Left lung (tissue), 10 donors: Measurements from ENCODE around the gene CD72. TPM values are rescaled to one million over a fixed set of nuclear protein-coding genes. Genes with fewer than 3 reads are reported as not detected.
A peak's percentile ranks its signal among the peaks of the same experiment; 100 is the strongest.
"Not testable (repeated sequence)": the region's sequence is repeated elsewhere in the genome, so short reads cannot be mapped to it uniquely, and the experiment has no call there.

ENCODE experiments used
- ATAC-seq: fragments of 200-7000 bp; cut with Tn5 transposase; one replicate; pipeline ENCODE4 v1.9.1; 2020; ENCODE audit warnings: moderate library complexity
- DNase-seq, 4 donors: peaks; one replicate each; pipeline ENCODE4 v3.0.0-alpha.2; 2013 to 2020
- H3K27ac ChIP-seq, 2 donors: fragments of 200-600 bp; sonication (generic) in 1 of 2; one replicate each; pipeline versions ENCODE4 v1.5.0 to v1.8.0; 2020 to 2021
- H3K27me3 ChIP-seq, 2 donors: fragments of 200-600 bp; sonication (generic) in 1 of 2; one replicate each; pipeline versions ENCODE4 v1.5.0 to v1.8.0; 2020 to 2021
- H3K36me3 ChIP-seq, 2 donors: fragments of 200-600 bp; sonication (generic) in 1 of 2; one replicate each; pipeline versions ENCODE4 v1.5.0 to v1.8.0; 2020 to 2021
- H3K4me1 ChIP-seq, 2 donors: fragments of 200-600 bp; one replicate each; pipeline ENCODE4 v1.8.0; 2021
- H3K4me3 ChIP-seq, 2 donors: fragments of 200-600 bp; sonication (generic) in 1 of 2; one replicate each; pipeline versions ENCODE4 v1.5.0 to v1.8.0; 2020 to 2021; ENCODE audit warnings: mild to moderate bottlenecking in 1 of 2
- H3K9me3 ChIP-seq, 2 donors: fragments of 200-600 bp; sonication (generic) in 1 of 2; one replicate each; pipeline versions ENCODE4 v1.5.0 to v1.8.0; 2020 to 2021
- CTCF ChIP-seq, 2 donors: fragments of 200-600 bp; sonication (generic) in 1 of 2; IDR thresholded peaks; one replicate each; pipeline versions ENCODE4 v1.5.0 to v1.8.0; 2021; ENCODE audit warnings: antibody characterized with exemption in 2 of 2
- intact Hi-C, 2 donors: fragments of 100-400 bp; cut with DNase I; formaldehyde crosslinking; loops; one replicate each; pipeline versions ENCODE4 v1.11.2 to v1.14.2; 2022
- polyA plus RNA-seq, 6 donors: library from polyadenylated mRNA; unstranded; fragments of 120-200 nt; gene quantifications; one replicate each; pipeline ENCODE4 v1.2.1, GENCODE V29; 2013; ENCODE audit not compliant: insufficient read length in 6 of 6
- total RNA-seq, 2 donors: library from RNA; stranded (reverse); fragmentation: NEBNext Ultra II Directional; extraction: Animal tissue kit (Norgen Biotek cat#: 25700); gene quantifications; one replicate each; pipeline ENCODE4 v1.2.1, GENCODE V29; 2021
- donor health status: DM: no; HTN: yes; CAD: no.
- donor health status: DM: no; HTN: no; CAD: no.

The CD72 gene
- total and polyA plus RNA-seq, 8 donors: 3.2 to 4.3 (median 3.7) TPM

- Histone ChIP-seq H3K4me1 (peaks cover 6 to 34% of the 10 kb centered on the region in 2 donors), H3K4me3 (no peak overlapping the region), H3K9me3 (no peaks in the 10 kb centered on the region), H3K27me3 (peaks cover 0 to 8% of the 10 kb centered on the region in 2 donors), H3K36me3 (no peaks in the 10 kb centered on the region), H3K27ac (no peak overlapping the region)
- no peak for TF ChIP-seq CTCF (IDR thresholded peaks at IDR 0.05)
- ATAC-seq (no peak), DNase-seq (no peak)
- intact Hi-C loops: no loop called here
These were observed 2.1 kb downstream of the CD72 start for GRCh38 chr9:35615981-35616680.

GRCh38 chr9:35612843-35613242 lies 5.4 kb downstream of the CD72 start:
- no peak overlapping the region for H3K4me3 ChIP-seq
- intact Hi-C loops: no loop called here
- no peak for TF ChIP-seq CTCF (IDR thresholded peaks at IDR 0.05)
- H3K4me1 ChIP-seq: peaks cover 6 to 16% of the 10 kb centered on the region in 2 donors
- DNase-seq: no peak
- H3K27me3 ChIP-seq: peaks cover 0 to 8% of the 10 kb centered on the region in 2 donors
- H3K36me3 ChIP-seq: peaks cover 0 to 24% of the 10 kb centered on the region in 2 donors
- ATAC-seq: no peak
- no peaks in the 10 kb centered on the region for H3K9me3 ChIP-seq
- H3K27ac ChIP-seq: no peak overlapping the region

GRCh38 chr9:35612066-35612465 lies 6.1 kb downstream of the CD72 start:
- H3K27me3 ChIP-seq, DNase-seq, H3K27ac ChIP-seq, ATAC-seq, intact Hi-C loops, H3K4me3 ChIP-seq, H3K9me3 ChIP-seq: not testable (repeated sequence)
- peaks cover 4 to 11% of the 10 kb centered on the region in 2 donors for H3K4me1 ChIP-seq
- peaks cover 0 to 30% of the 10 kb centered on the region in 2 donors for H3K36me3 ChIP-seq

GRCh38 chr9:35611230-35611797 lies 6.9 kb downstream of the CD72 start:
- ATAC-seq (peak; percentile 66), DNase-seq (peak in 1 of 4 donors; percentile 35)
- peak; percentile 49 to 70 for TF ChIP-seq CTCF (IDR thresholded peaks at IDR 0.05)
- Histone ChIP-seq H3K27me3 (peaks cover 0 to 1% of the 10 kb centered on the region in 2 donors), H3K36me3 (peaks cover 0 to 30% of the 10 kb centered on the region in 2 donors), H3K9me3 (no peaks in the 10 kb centered on the region), H3K4me3 (no peak overlapping the region), H3K4me1 (peaks cover 9 to 11% of the 10 kb centered on the region in 2 donors), H3K27ac (no peak overlapping the region)
- intact Hi-C loops: no loop called here

- H3K27me3 ChIP-seq: no peaks in the 10 kb centered on the region
- no peak overlapping the region for H3K4me3 ChIP-seq
- peaks cover 0 to 30% of the 10 kb centered on the region in 2 donors for H3K36me3 ChIP-seq
- no peaks in the 10 kb centered on the region for H3K9me3 ChIP-seq
- no peak for DNase-seq
- peaks cover 12 to 19% of the 10 kb centered on the region in 2 donors for H3K4me1 ChIP-seq
- no peak overlapping the region for H3K27ac ChIP-seq
- no peak for ATAC-seq
- intact Hi-C loops: no loop called here
- TF ChIP-seq CTCF (IDR thresholded peaks at IDR 0.05): no peak
These were observed 8.4 kb downstream of the CD72 start for GRCh38 chr9:35609820-35610163.
